HFFc6 (cell line): ENCODE measurements around the gene CORO1C. TPM values are rescaled to one million over a fixed set of nuclear protein-coding genes. Genes with fewer than 3 reads are reported as not detected.
"Not testable (repeated sequence)": the region's sequence is repeated elsewhere in the genome, so short reads cannot be mapped to it uniquely, and the experiment has no call there.

Source experiments
- DNase-seq: peaks from one replicate; pipeline ENCODE4 v3.0.0-alpha.2; 2018
- H3K27ac Mint-ChIP-seq: 2 replicates; pipeline ENCODE4 v1.8.0; 2020; ENCODE audit warnings: mild to moderate bottlenecking, mixed read lengths
- H3K27me3 Mint-ChIP-seq: 2 replicates; pipeline ENCODE4 v1.8.0; 2021; ENCODE audit warnings: mild to moderate bottlenecking, moderate library complexity, mixed read lengths; ENCODE audit not compliant: insufficient read depth
- H3K36me3 Mint-ChIP-seq: 2 replicates; pipeline ENCODE4 v1.8.0; 2021; ENCODE audit warnings: low read depth, mixed read lengths
- H3K4me1 Mint-ChIP-seq: 2 replicates; pipeline ENCODE4 v1.8.0; 2020; ENCODE audit warnings: low read depth, mixed read lengths
- H3K4me3 Mint-ChIP-seq: 2 replicates; pipeline ENCODE4 v1.8.0; 2020; ENCODE audit warnings: mild to moderate bottlenecking, moderate library complexity, mixed read lengths
- H3K9me3 Mint-ChIP-seq: 2 replicates; pipeline ENCODE4 v1.8.0; 2020; ENCODE audit warnings: mild to moderate bottlenecking, mixed read lengths
- CTCF ChIP-seq: fragments of 200-600 bp; sonication (generic); IDR thresholded peaks from 2 replicates; pipeline ENCODE4 v1.5.0; 2021; ENCODE audit warnings: antibody characterized with exemption, mild to moderate bottlenecking
- total RNA-seq, 6 experiments: library from RNA; stranded (reverse); fragmentation: NEBNext Ultra II Directional; extraction: Animal tissue kit (Norgen Biotek cat#: 25700); gene quantifications; 2 replicates in 1 of 6; 3 replicates in 5 of 6; pipeline ENCODE4 v1.2.3, GENCODE V29; 2021

CORO1C gene
- total RNA-seq, 6 experiments from 2014 or later, result 541 to 709 (median 649) TPM

GRCh38 chr12:108752387-108752786 is 21.1 kb upstream of the CORO1C start:
- Mint-ChIP-seq H3K27ac (no peak overlapping the region), H3K4me3 (no peak overlapping the region), H3K36me3 (no peaks in the 10 kb centered on the region), H3K27me3 (peaks cover 1% of the 10 kb centered on the region; the same call in 1 of the 2 replicates), H3K9me3 (0 out of 2 replicates have a peak, but pooled peaks cover under 1% of the 10 kb centered on the region), H3K4me1 (0 out of 2 replicates have a peak, but pooled peaks cover 5% of the 10 kb centered on the region)
- TF ChIP-seq CTCF, result no peak
- no peak for DNase-seq

GRCh38 chr12:108751821-108752220 is 20.5 kb upstream of the CORO1C start:
- Mint-ChIP-seq H3K4me3 (no peak overlapping the region), H3K4me1 (0 out of 2 replicates have a peak, but pooled peaks cover 5% of the 10 kb centered on the region), H3K27me3 (peaks cover 1% of the 10 kb centered on the region; the same call in 1 of the 2 replicates), H3K36me3 (no peaks in the 10 kb centered on the region), H3K27ac (no peak overlapping the region), H3K9me3 (0 out of 2 replicates have a peak, but pooled peaks cover 3% of the 10 kb centered on the region)
- TF ChIP-seq CTCF, result no peak
- DNase-seq, result no peak

GRCh38 chr12:108751003-108751402 is 19.7 kb upstream of the CORO1C start:
- DNase-seq, H3K9me3 Mint-ChIP-seq, H3K27me3 Mint-ChIP-seq, H3K4me1 Mint-ChIP-seq, H3K4me3 Mint-ChIP-seq, H3K36me3 Mint-ChIP-seq, H3K27ac Mint-ChIP-seq: not testable (repeated sequence)

GRCh38 chr12:108750526-108750925 is 19.2 kb upstream of the CORO1C start:
- no peak overlapping the region for H3K27ac Mint-ChIP-seq
- no peak overlapping the region for H3K4me3 Mint-ChIP-seq

GRCh38 chr12:108747563-108747962 is 16.2 kb upstream of the CORO1C start:
- H3K36me3 Mint-ChIP-seq, result no peaks in the 10 kb centered on the region
- H3K27me3 Mint-ChIP-seq, result peaks cover 1% of the 10 kb centered on the region; the same call in 1 of the 2 replicates
- DNase-seq, result no peak
- H3K27ac Mint-ChIP-seq, result no peak overlapping the region
- H3K4me1 Mint-ChIP-seq, result peaks cover 13% of the 10 kb centered on the region; the same call in 1 of the 2 replicates
- no peak for TF ChIP-seq CTCF
- 0 out of 2 replicates have a peak, but pooled peaks cover 3% of the 10 kb centered on the region for H3K9me3 Mint-ChIP-seq
- H3K4me3 Mint-ChIP-seq, result no peak overlapping the region

More at GRCh38 chr12:108750526-108750925, 19.2 kb upstream of the CORO1C start:
- DNase-seq, result no peak
- H3K27me3 Mint-ChIP-seq, result peaks cover 1% of the 10 kb centered on the region; the same call in 1 of the 2 replicates
- H3K36me3 Mint-ChIP-seq, result no peaks in the 10 kb centered on the region
- TF ChIP-seq CTCF, result no peak
- H3K9me3 Mint-ChIP-seq, result 0 out of 2 replicates have a peak, but pooled peaks cover 3% of the 10 kb centered on the region
- H3K4me1 Mint-ChIP-seq, result 0 out of 2 replicates have a peak, but pooled peaks cover 5% of the 10 kb centered on the region

- Mint-ChIP-seq H3K27me3 (peaks cover 1% of the 10 kb centered on the region; the same call in 1 of the 2 replicates), H3K9me3 (0 out of 2 replicates have a peak, but pooled peaks cover 3% of the 10 kb centered on the region), H3K36me3 (no peaks in the 10 kb centered on the region), H3K4me1 (peaks cover 8% of the 10 kb centered on the region; the same call in 1 of the 2 replicates), H3K4me3 (no peak overlapping the region), H3K27ac (no peak overlapping the region)
- DNase-seq, result no peak
- TF ChIP-seq CTCF, result no peak
Measured at GRCh38 chr12:108745641-108746040, 14.3 kb upstream of the CORO1C start.
